Measurements from ENCODE around the gene ZNF662.
"Not testable (repeated sequence)": the region's sequence is repeated elsewhere in the genome, so short reads cannot be mapped to it uniquely, and the experiment has no call there.

DNA sequence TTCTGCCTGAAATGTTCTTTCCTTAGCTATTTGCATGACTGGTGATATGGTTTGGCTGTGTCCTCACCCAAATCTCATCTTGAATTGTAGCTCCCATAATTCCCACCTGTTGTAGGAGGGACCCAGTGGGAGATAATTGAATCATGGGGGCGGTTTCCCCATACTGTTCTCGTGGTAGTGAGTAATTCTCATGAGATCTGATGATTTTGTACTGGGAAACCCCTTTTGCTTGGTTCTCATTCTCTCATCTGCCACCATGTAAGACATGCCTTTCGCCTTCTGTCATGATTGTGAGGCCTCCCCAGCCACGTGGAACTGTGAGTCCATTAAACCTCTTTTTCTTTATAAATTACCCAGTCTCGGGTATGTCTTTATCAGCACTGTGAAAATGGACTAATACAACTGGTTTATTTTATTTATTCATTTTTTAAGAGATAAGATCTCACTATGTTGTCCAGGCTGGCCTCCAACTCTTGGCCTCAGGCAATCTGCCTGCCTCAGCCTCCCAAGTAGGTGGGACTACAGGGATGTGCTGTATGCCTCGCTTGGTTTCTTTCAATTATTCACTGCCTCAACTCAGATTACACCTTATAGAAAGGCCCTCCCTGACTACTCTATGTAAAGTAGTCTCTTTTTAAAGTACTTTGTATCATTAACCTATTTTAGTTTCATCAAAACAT, 22.6 kb upstream of the ZNF662 start:
- TF ChIP-seq, protein P1, sequence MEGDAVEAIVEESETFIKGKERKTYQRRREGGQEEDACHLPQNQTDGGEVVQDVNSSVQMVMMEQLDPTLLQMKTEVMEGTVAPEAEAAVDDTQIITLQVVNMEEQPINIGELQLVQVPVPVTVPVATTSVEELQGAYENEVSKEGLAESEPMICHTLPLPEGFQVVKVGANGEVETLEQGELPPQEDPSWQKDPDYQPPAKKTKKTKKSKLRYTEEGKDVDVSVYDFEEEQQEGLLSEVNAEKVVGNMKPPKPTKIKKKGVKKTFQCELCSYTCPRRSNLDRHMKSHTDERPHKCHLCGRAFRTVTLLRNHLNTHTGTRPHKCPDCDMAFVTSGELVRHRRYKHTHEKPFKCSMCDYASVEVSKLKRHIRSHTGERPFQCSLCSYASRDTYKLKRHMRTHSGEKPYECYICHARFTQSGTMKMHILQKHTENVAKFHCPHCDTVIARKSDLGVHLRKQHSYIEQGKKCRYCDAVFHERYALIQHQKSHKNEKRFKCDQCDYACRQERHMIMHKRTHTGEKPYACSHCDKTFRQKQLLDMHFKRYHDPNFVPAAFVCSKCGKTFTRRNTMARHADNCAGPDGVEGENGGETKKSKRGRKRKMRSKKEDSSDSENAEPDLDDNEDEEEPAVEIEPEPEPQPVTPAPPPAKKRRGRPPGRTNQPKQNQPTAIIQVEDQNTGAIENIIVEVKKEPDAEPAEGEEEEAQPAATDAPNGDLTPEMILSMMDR (IDR thresholded peaks at IDR 0.05), result not testable (repeated sequence)
- not testable (repeated sequence) for TF ChIP-seq POLR2A (IDR thresholded peaks at IDR 0.05)

Measured in esophagus squamous epithelium (tissue), 4 donors.